ENCODE results near the gene PLTP.

DNA sequence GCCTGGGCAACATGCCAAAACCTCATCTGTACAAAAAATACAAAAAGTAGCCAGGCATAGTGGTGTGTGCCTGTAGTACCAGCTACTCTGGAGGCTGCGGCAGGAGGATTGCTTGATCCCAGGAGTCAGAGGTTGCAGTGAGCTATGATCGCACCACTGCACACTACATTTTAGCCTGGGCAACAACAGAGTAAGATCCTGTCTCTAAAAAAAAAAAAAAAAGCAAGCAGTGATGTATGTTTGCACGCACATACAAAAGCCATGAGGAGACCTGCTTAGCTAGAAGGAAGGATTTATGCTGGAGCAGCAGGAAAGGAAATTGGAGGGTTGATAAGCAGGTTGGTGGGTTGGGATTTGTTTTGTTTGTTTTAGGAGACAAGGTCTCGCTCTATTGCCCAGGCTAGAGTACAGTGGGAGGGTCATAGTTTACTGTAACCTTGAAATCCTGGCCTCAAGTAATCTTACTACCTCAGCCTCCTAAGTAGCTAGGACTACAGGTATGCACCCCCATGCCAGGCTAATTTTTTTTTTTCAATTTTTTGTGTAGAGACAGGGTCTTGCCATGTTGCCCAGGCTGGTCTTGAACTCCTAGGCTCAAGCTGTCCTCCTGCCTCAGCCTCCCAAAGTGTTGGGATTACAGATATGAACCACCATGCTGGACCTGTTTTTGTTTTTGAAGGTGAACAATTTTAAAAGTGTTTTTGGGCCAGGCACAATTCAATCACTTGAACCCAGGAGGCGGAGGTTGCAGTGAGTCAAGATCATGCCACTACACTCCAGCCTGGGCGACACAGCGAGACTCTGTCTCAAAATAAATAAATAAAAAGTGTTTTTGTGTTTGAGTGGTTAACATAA, 50.5 kb downstream of the PLTP start:
- TF ChIP-seq POLR2AphosphoS5 (IDR thresholded peaks at IDR 0.05; ENCODE audit: low read depth, low read length) (no peak), POLR2A (IDR thresholded peaks at IDR 0.05; ENCODE audit: low read depth, low read length) (no peak), TAF1 (IDR thresholded peaks at IDR 0.05; ENCODE audit: borderline replicate concordance, low read depth, low read length) (no peak)
